Measurements from ENCODE around the gene CLPX.
"Not testable (repeated sequence)": the region's sequence is repeated elsewhere in the genome, so short reads cannot be mapped to it uniquely, and the experiment has no call there.

Gene CLPX

GRCh38 chr15:65164139-65164538 is 21.0 kb downstream of the CLPX start:
- no peak for DNase-seq

GRCh38 chr15:65163041-65163440 is 22.1 kb downstream of the CLPX start:
- DNase-seq: no peak

- no peak for DNase-seq
These were observed 28.4 kb downstream of the CLPX start for GRCh38 chr15:65156692-65157091.

- no peak for DNase-seq
These were observed 30.4 kb downstream of the CLPX start for GRCh38 chr15:65154720-65155119.

GRCh38 chr15:65147902-65148301 is 37.2 kb downstream of the CLPX start:
- no peak for DNase-seq

- DNase-seq: no peak
These were observed 38.7 kb downstream of the CLPX start for GRCh38 chr15:65146438-65146837.

- not testable (repeated sequence) for DNase-seq
These were observed 46.5 kb downstream of the CLPX start for GRCh38 chr15:65138631-65139030.

GRCh38 chr15:65137893-65138292 is 47.2 kb downstream of the CLPX start:
- not testable (repeated sequence) for DNase-seq

GRCh38 chr15:65137089-65137488 is 48.1 kb downstream of the CLPX start:
- DNase-seq: not testable (repeated sequence)

GRCh38 chr15:65134538-65134937 is 50.6 kb downstream of the CLPX start:
- no peak for DNase-seq

GRCh38 chr15:65133548-65134200 is 51.5 kb downstream of the CLPX start, which contains the start of gene PDCD7:
Gene PDCD7, minus strand, starts transcription at chr15:65133808. Its CDS starts 27 bp downstream, at chr15:65133781.
- peak; percentile 72 for DNase-seq

GRCh38 chr15:65132878-65133547 is 52.1 kb downstream of the CLPX start:
- no peak for DNase-seq

GRCh38 chr15:65130941-65131340 is 54.2 kb downstream of the CLPX start:
- DNase-seq: no peak

- no peak for DNase-seq
These were observed 69.6 kb downstream of the CLPX start for GRCh38 chr15:65115542-65115941.

GRCh38 chr15:65115086-65115485 is 70.1 kb downstream of the CLPX start, which contains the start of gene UBAP1L:
Gene UBAP1L, minus strand, starts transcription at chr15:65115200. Its CDS starts 8,985 bp downstream, at chr15:65106215.
- DNase-seq: no peak

- no peak for DNase-seq
These were observed 74.4 kb downstream of the CLPX start for GRCh38 chr15:65110676-65111292.

GRCh38 chr15:65106011-65106590 is 79.0 kb downstream of the CLPX start:
- no peak for DNase-seq

- no peak for DNase-seq
These were observed 80.1 kb downstream of the CLPX start for GRCh38 chr15:65105038-65105437.

- no peak for DNase-seq
These were observed 82.2 kb downstream of the CLPX start for GRCh38 chr15:65102912-65103311.

- DNase-seq: no peak
These were observed 83.0 kb downstream of the CLPX start for GRCh38 chr15:65101891-65102708.

- DNase-seq: no peak
These were observed 83.7 kb downstream of the CLPX start for GRCh38 chr15:65101411-65101890.

GRCh38 chr15:65100442-65100841 is 84.7 kb downstream of the CLPX start:
- no peak for DNase-seq

- not testable (repeated sequence) for DNase-seq
These were observed 85.3 kb downstream of the CLPX start for GRCh38 chr15:65099801-65100200.
